HCT116 (cell line): Measurements from ENCODE around the gene UBE2O. TPM values are rescaled to one million over a fixed set of nuclear protein-coding genes. Genes with fewer than 3 reads are reported as not detected.

Source experiments
- ATAC-seq: fragments of 200-7000 bp; cut with Tn5 transposase; 2 replicates; pipeline ENCODE4 v1.9.1; 2020; ENCODE audit warnings: mild to moderate bottlenecking, moderate library complexity
- BruUV-seq: library from RNA; stranded (reverse); fragments of 400-500 nt; replicated peaks from 2 replicates; lab custom pipeline; 2021; lab: Mats Ljungman, UMichigan
- CTCF ChIA-PET: fragments of 300-600 bp; sonication (Branson Sonifier 250); formaldehyde crosslinking; loops from one replicate; lab custom pipeline; 2021; ENCODE audit warnings: antibody characterized with exemption; lab: Charles Lee
- POLR2A ChIA-PET: fragments of 300-600, 350-600 bp; sonication (Branson Sonifier 250); formaldehyde crosslinking; loops from one replicate; lab custom pipeline; 2021; ENCODE audit warnings: antibody characterized with exemption; lab: Charles Lee
- RAD21 ChIA-PET, 2 experiments: fragments of 300-600 bp; sonication (Branson Sonifier 250); formaldehyde crosslinking; loops; one replicate each; lab custom pipeline; 2023; ENCODE audit warnings: low total read pairs in 2 of 2; ENCODE audit not compliant: uncharacterized antibody in 2 of 2, unreplicated experiment in 2 of 2, low non-redundant PET in 1 of 2; lab: Charles Lee
- DNase-seq: peaks from one replicate; pipeline ENCODE4 v3.0.0-alpha.2; 2010; ENCODE audit warnings: low read depth, low spot score
- H2AFZ ChIP-seq: fragments of 200-600 bp; shearing (Covaris generic), sonication (generic); 2 replicates; pipeline ENCODE4 v1.6.1; 2017; ENCODE audit warnings: low read depth, mixed run types, mixed read lengths, antibody characterized with exemption, low read length; ENCODE audit not compliant: poor library complexity, severe bottlenecking
- H3K27ac ChIP-seq: 2 replicates; pipeline ENCODE4 v1.5.1; 2012; ENCODE audit warnings: low read depth, low read length
- H3K27me3 ChIP-seq: fragments of 200-600 bp; sonication (generic); 2 replicates; pipeline ENCODE4 v1.6.1; 2016; ENCODE audit warnings: mixed run types, low read length, mixed read lengths; ENCODE audit not compliant: insufficient read depth
- H3K36me3 ChIP-seq, 2 experiments: fragments of 200-500 bp in 1 of 2; fragments of 200-600 bp in 1 of 2; sonication (Bioruptor generic) in 1 of 2; sonication (generic) in 1 of 2; 2 replicates each; pipeline versions ENCODE4 v1.5.1 to v1.6.1; 2014 to 2016; ENCODE audit warnings: low read length in 2 of 2, inconsistent platforms in 1 of 2, mixed read lengths in 1 of 2, mixed run types in 1 of 2; ENCODE audit not compliant: insufficient read depth in 2 of 2, control insufficient read depth in 1 of 2
- H3K4me1 ChIP-seq, 2 experiments: fragments of 200-600 bp in 1 of 2; sonication (generic) in 1 of 2; 2 replicates each; pipeline versions ENCODE4 v1.5.1 to v1.6.1; 2012 to 2017; ENCODE audit warnings: low read length in 2 of 2, inconsistent platforms in 1 of 2, mild to moderate bottlenecking in 1 of 2, mixed read lengths in 1 of 2, mixed run types in 1 of 2, moderate library complexity in 1 of 2; ENCODE audit not compliant: insufficient read depth in 2 of 2, control insufficient read depth in 1 of 2
- H3K4me2 ChIP-seq: fragments of 200-600 bp; sonication (generic); 2 replicates; pipeline ENCODE4 v1.6.1; 2017; ENCODE audit warnings: mixed run types, low read length, mixed read lengths
- H3K4me3 ChIP-seq, 2 experiments: fragments of 200-600 bp in 1 of 2; sonication (generic) in 1 of 2; replicated peaks in 1 of 2; 2 replicates each; pipeline ENCODE4 v1.5.1; 2011 to 2016; ENCODE audit warnings: low read length in 2 of 2, control low read depth in 1 of 2, low read depth in 1 of 2, mild to moderate bottlenecking in 1 of 2, mixed read lengths in 1 of 2, mixed run types in 1 of 2
- H3K79me2 ChIP-seq: fragments of 200-600 bp; sonication (generic); 2 replicates; pipeline ENCODE4 v1.6.1; 2017; ENCODE audit warnings: mild to moderate bottlenecking, mixed run types, low read length, moderate library complexity, mixed read lengths; ENCODE audit not compliant: insufficient read depth
- H3K9ac ChIP-seq: fragments of 200-600 bp; sonication (generic); 2 replicates; pipeline ENCODE4 v1.6.1; 2016; ENCODE audit warnings: low read length, mixed read lengths
- H3K9me2 ChIP-seq: fragments of 200-600 bp; sonication (generic), shearing (Covaris generic); 2 replicates; pipeline ENCODE4 v1.6.1; 2017; ENCODE audit warnings: mixed run types, mild to moderate bottlenecking, moderate library complexity; ENCODE audit not compliant: insufficient read depth
- H3K9me3 ChIP-seq, 2 experiments: fragments of 200-500 bp in 1 of 2; fragments of 200-600 bp in 1 of 2; sonication (Bioruptor generic) in 1 of 2; sonication (generic) in 1 of 2; 2 replicates each; pipeline ENCODE4 v1.6.1; 2014 to 2017; ENCODE audit warnings: low read length in 2 of 2, mixed read lengths in 2 of 2, inconsistent platforms in 1 of 2, low read depth in 1 of 2, mild to moderate bottlenecking in 1 of 2, mixed run types in 1 of 2, moderate library complexity in 1 of 2; ENCODE audit not compliant: control insufficient read depth in 1 of 2, insufficient read depth in 1 of 2
- H4K20me1 ChIP-seq: fragments of 200-600 bp; sonication (generic), shearing (Covaris generic); 2 replicates; pipeline ENCODE4 v1.6.1; 2017; ENCODE audit warnings: mixed run types, mild to moderate bottlenecking, moderate library complexity; ENCODE audit not compliant: insufficient read depth
- CBX3 ChIP-seq: IDR thresholded peaks from 2 replicates; pipeline ENCODE4 v1.6.1; 2012; ENCODE audit warnings: low read depth
- CEBPB ChIP-seq: IDR thresholded peaks from 2 replicates; pipeline ENCODE4 v1.6.1; 2012; ENCODE audit warnings: low read depth
- EGR1 ChIP-seq: IDR thresholded peaks from 2 replicates; pipeline ENCODE4 v1.6.1; 2012; ENCODE audit warnings: low read depth
- EZH2 ChIP-seq: fragments of 200-600 bp; sonication (generic); IDR thresholded peaks from 2 replicates; pipeline ENCODE4 v1.6.1; 2017; ENCODE audit warnings: antibody characterized with exemption, mixed run types
- POLR2A ChIP-seq: IDR thresholded peaks from 2 replicates; pipeline ENCODE4 v1.7.0; 2011; ENCODE audit warnings: borderline replicate concordance; ENCODE audit not compliant: insufficient read depth, insufficient read length; ENCODE audit errors: extremely low read depth
- POLR2AphosphoS5 ChIP-seq: IDR thresholded peaks from 2 replicates; pipeline ENCODE4 v1.6.1; 2011; ENCODE audit warnings: mild to moderate bottlenecking, low read depth, low read length, moderate library complexity
- REST ChIP-seq: IDR thresholded peaks from 2 replicates; pipeline ENCODE4 v1.6.1; 2012; ENCODE audit warnings: low read depth
- SP1 ChIP-seq: IDR thresholded peaks from 2 replicates; pipeline ENCODE4 v1.6.1; 2012; ENCODE audit warnings: low read depth
- SRF ChIP-seq: IDR thresholded peaks from 2 replicates; pipeline ENCODE4 v1.6.1; 2012; ENCODE audit warnings: low read depth
- TCF7L2 ChIP-seq: IDR thresholded peaks from 2 replicates; pipeline ENCODE4 v1.7.0; 2011; ENCODE audit warnings: borderline replicate concordance, inconsistent platforms; ENCODE audit not compliant: insufficient read depth, insufficient read length; ENCODE audit errors: extremely low read depth
- YY1 ChIP-seq: IDR thresholded peaks from 2 replicates; pipeline ENCODE4 v1.6.1; 2011; ENCODE audit warnings: low read length, low read depth, moderate library complexity, mild to moderate bottlenecking; ENCODE audit not compliant: insufficient replicate concordance; ENCODE audit errors: extremely low read depth
- ZFX ChIP-seq: fragments of 450-650 bp; IDR thresholded peaks from 2 replicates; pipeline ENCODE4 v1.6.1; 2017
- intact Hi-C: fragments of 100-400 bp; cut with micrococcal nuclease; formaldehyde crosslinking; loops from 2 replicates; pipeline ENCODE4 v1.10.0; 2022
- total RNA-seq: library from RNA; stranded (reverse); gene quantifications from one replicate; pipeline ENCODE4 v1.2.1, GENCODE V29; 2021; ENCODE audit not compliant: unreplicated experiment
- TF ChIP-seq, protein P1 (sequence below): IDR thresholded peaks from 2 replicates; pipeline ENCODE4 v1.6.1; 2012

The UBE2O gene
- total RNA-seq, 1 experiment from 2014 or later = 59.1 TPM

- Histone ChIP-seq H3K27ac (peak overlapping the region; percentile 25; the same call in 1 of the 2 replicates), H3K36me3 (no peaks in the 10 kb centered on the region), H3K79me2 (no peaks in the 10 kb centered on the region), H2AFZ (peak overlapping the region; percentile 82), H4K20me1 (no peaks in the 10 kb centered on the region), H3K9ac (peak overlapping the region; percentile 64)
- peak; percentile 59 for ATAC-seq
- intact Hi-C loops = loop anchor here (1.0 kb wide), 1 partner anchor 18 kb away; no protein-coding TSS in a partner anchor
- POLR2A ChIA-PET = interaction anchor here (1.1 to 1.3 kb wide), 2 partner anchors 13 to 29 kb away, joined by 3 to 7 read pairs; partner anchors contain the start of gene PRPSAP1
- TF ChIP-seq POLR2AphosphoS5 (peak; percentile 51; the same call in 1 of the 2 replicates), SP1 (no peak), EGR1 (peak; percentile 64)
- TF ChIP-seq, all 23 proteins: peak for 2
- no peaks in the 10 kb centered on the region for H3K9me3 ChIP-seq
- ChIA-PET RAD21 (no interaction called here), CTCF (interaction anchor here (1.0 to 5.3 kb wide), 3 partner anchors 13 to 19 kb away, joined by 4 to 42 read pairs (median 40); no protein-coding TSS in a partner anchor)
- H3K4me3 ChIP-seq = peak overlapping the region; percentile 56 to 73
- BruUV-seq = no TSS peak
- peaks cover 26 to 41% of the 10 kb centered on the region in 2 experiments for H3K4me1 ChIP-seq
- H3K4me2 ChIP-seq = peak overlapping the region; percentile 98
- no peaks in the 10 kb centered on the region for H3K9me2 ChIP-seq
- DNase-seq = no peak
- H3K27me3 ChIP-seq = peaks cover 11% of the 10 kb centered on the region; the same call in 1 of the 2 replicates
These were observed 70.0 kb downstream of the UBE2O start for GRCh38 chr17:76382803-76383545.

GRCh38 chr17:76382351-76382802 is 70.6 kb downstream of the UBE2O start:
- no peak for ATAC-seq
- POLR2A ChIA-PET = no interaction called here
- intact Hi-C loops = no loop called here
- TF ChIP-seq POLR2AphosphoS5 (no peak), CBX3 (no peak), CEBPB (no peak), EZH2 (no peak), REST (no peak), TCF7L2 (no peak), POLR2A (no peak), SRF (no peak), YY1 (no peak), ZFX (no peak)
- TF ChIP-seq, protein P1, sequence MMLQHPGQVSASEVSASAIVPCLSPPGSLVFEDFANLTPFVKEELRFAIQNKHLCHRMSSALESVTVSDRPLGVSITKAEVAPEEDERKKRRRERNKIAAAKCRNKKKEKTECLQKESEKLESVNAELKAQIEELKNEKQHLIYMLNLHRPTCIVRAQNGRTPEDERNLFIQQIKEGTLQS = no peak

More at GRCh38 chr17:76382351-76382802, 70.6 kb downstream of the UBE2O start:
- H3K4me1 ChIP-seq = peaks cover 26 to 41% of the 10 kb centered on the region in 2 experiments
- BruUV-seq = no TSS peak
- DNase-seq = no peak
- H3K9me2 ChIP-seq = no peaks in the 10 kb centered on the region
- peak overlapping the region; percentile 56 to 73 for H3K4me3 ChIP-seq
- no peaks in the 10 kb centered on the region for H3K9me3 ChIP-seq
- peak overlapping the region; percentile 98 for H3K4me2 ChIP-seq
- RAD21 ChIA-PET = no interaction called here
- no peaks in the 10 kb centered on the region for H3K79me2 ChIP-seq
- no peaks in the 10 kb centered on the region for H3K36me3 ChIP-seq
- peaks cover 11% of the 10 kb centered on the region; the same call in 1 of the 2 replicates for H3K27me3 ChIP-seq
- no peak overlapping the region for H2AFZ ChIP-seq
- H3K27ac ChIP-seq = peak overlapping the region; percentile 25; the same call in 1 of the 2 replicates
- H4K20me1 ChIP-seq = no peaks in the 10 kb centered on the region
- CTCF ChIA-PET = interaction anchor here (4.7 to 5.3 kb wide), 2 partner anchors 12 to 18 kb away, joined by 40 to 42 read pairs; no protein-coding TSS in a partner anchor
- H3K9ac ChIP-seq = peak overlapping the region; percentile 64
